A549 (cell line): ENCODE measurements around the gene GRAPL. TPM values are rescaled to one million over a fixed set of nuclear protein-coding genes. Genes with fewer than 3 reads are reported as not detected.
"Not testable (repeated sequence)": the region's sequence is repeated elsewhere in the genome, so short reads cannot be mapped to it uniquely, and the experiment has no call there.

Source experiments
- ATAC-seq, 2 experiments: fragments of 200-7000 bp in 1 of 2; fragments of >200 bp in 1 of 2; cut with Nextera tagmentation in 1 of 2; cut with Tn5 transposase in 1 of 2; 3 replicates each; pipeline versions ENCODE4 v1.8.0 to v1.9.1; 2018 to 2020; ENCODE audit warnings: mild to moderate bottlenecking in 1 of 2, moderate library complexity in 1 of 2
- CTCF ChIA-PET: fragments of 300-600 bp; sonication (Branson Sonifier 250); formaldehyde crosslinking; extraction: SDS; loops from one replicate; lab custom pipeline; 2021; ENCODE audit warnings: antibody characterized with exemption, inconsistent platforms; lab: Yijun Ruan, JAX
- POLR2A ChIA-PET: fragments of 350-600 bp; formaldehyde crosslinking; extraction: SDS; loops from one replicate; lab custom pipeline; 2021; ENCODE audit warnings: antibody characterized with exemption, inconsistent platforms; lab: Yijun Ruan, JAX
- DNase-seq, 2 experiments: peaks; one replicate each; pipeline versions ENCODE4 v3.0.0 to v3.0.0-alpha.2; 2011 to 2016; ENCODE audit warnings: low read depth in 1 of 2, low spot score in 1 of 2
- FAIRE-seq: peaks from 2 replicates; lab custom pipeline; 2011; peaks lifted over from hg19 to GRCh38; lab: Jason Lieb, UNC
- H3K27ac ChIP-seq, 2 experiments: fragments of >200 bp; sonication (Bioruptor Twin); formaldehyde crosslinking; 3 replicates each; pipeline ENCODE4 v1.5.1; 2016 to 2017
- H3K4me1 ChIP-seq: fragments of >200 bp; sonication (Bioruptor Twin); formaldehyde crosslinking; 3 replicates; pipeline ENCODE4 v1.6.1; 2016
- H3K4me2 ChIP-seq: fragments of >200 bp; sonication (Bioruptor Twin); formaldehyde crosslinking; 3 replicates; pipeline ENCODE4 v1.6.1; 2016
- H3K4me3 ChIP-seq: fragments of >200 bp; sonication (Bioruptor Twin); formaldehyde crosslinking; 3 replicates; pipeline ENCODE4 v1.5.1; 2016
- H3K9me3 ChIP-seq: fragments of >200 bp; sonication (Bioruptor Twin); formaldehyde crosslinking; 3 replicates; pipeline ENCODE4 v1.6.1; 2016
- FOSB ChIP-seq: fragments of 250-450 bp; sonication (Bioruptor Pico); IDR thresholded peaks from 2 replicates; pipeline ENCODE4 v1.5.0; 2020; ENCODE audit warnings: mild to moderate bottlenecking, moderate library complexity
- FOSL2 ChIP-seq, 2 experiments: fragments of 450-650 bp in 1 of 2; fragments of >200 bp in 1 of 2; sonication (Bioruptor Twin) in 1 of 2; formaldehyde crosslinking; IDR thresholded peaks; 2 replicates each; pipeline versions ENCODE4 v1.5.0 to v1.6.1; 2016 to 2020; ENCODE audit warnings: mild to moderate bottlenecking in 1 of 2, moderate library complexity in 1 of 2
- HOXA7 ChIP-seq: fragments of 250-450 bp; sonication (Bioruptor Pico); IDR thresholded peaks from 2 replicates; pipeline ENCODE4 v1.5.0; 2020; ENCODE audit warnings: mild to moderate bottlenecking, moderate library complexity
- HOXB5 ChIP-seq: fragments of 250-450 bp; sonication (Bioruptor Pico); IDR thresholded peaks from 2 replicates; pipeline ENCODE4 v1.5.0; 2020; ENCODE audit warnings: mild to moderate bottlenecking, moderate library complexity
- JUN ChIP-seq, 2 experiments: fragments of >200 bp; sonication (Bioruptor Twin); formaldehyde crosslinking; IDR thresholded peaks; 2 replicates in 1 of 2; 3 replicates in 1 of 2; pipeline ENCODE4 v1.6.1; 2016 to 2017
- RAD21 ChIP-seq, 2 experiments: fragments of >200 bp in 1 of 2; sonication (Bioruptor Twin) in 1 of 2; formaldehyde crosslinking in 1 of 2; IDR thresholded peaks in 1 of 2; conservative IDR thresholded peaks in 1 of 2; 2 replicates in 1 of 2; 3 replicates in 1 of 2; pipeline ENCODE4 v1.6.1; 2012 to 2018; ENCODE audit warnings: inconsistent platforms in 1 of 2
- RARB ChIP-seq: fragments of 250-450 bp; sonication (Bioruptor Pico); IDR thresholded peaks from 2 replicates; pipeline ENCODE4 v1.8.0; 2021; ENCODE audit warnings: mild to moderate bottlenecking, moderate library complexity
- SMC3 ChIP-seq: fragments of >200 bp; sonication (Bioruptor Twin); formaldehyde crosslinking; IDR thresholded peaks from 3 replicates; pipeline ENCODE4 v1.6.1; 2018; ENCODE audit warnings: inconsistent platforms
- TFCP2L1 ChIP-seq: fragments of 250-450 bp; sonication (Bioruptor Pico); IDR thresholded peaks from 2 replicates; pipeline ENCODE4 v1.5.0; 2021; ENCODE audit warnings: mild to moderate bottlenecking
- TP53 ChIP-seq: fragments of 250-450 bp; sonication (Bioruptor Pico); IDR thresholded peaks from 2 replicates; pipeline ENCODE4 v1.5.0; 2021; ENCODE audit warnings: mild to moderate bottlenecking, moderate library complexity
- WGBS: methylation state at CpG from one replicate; pipeline ENCODE4 v1.1.6; 2017; ENCODE audit errors: missing lambda C conversion rate; 5-methylcytosine and 5-hydroxymethylcytosine counted together
- polyA plus RNA-seq, 4 experiments: library from polyadenylated mRNA; depleted of rRNA in 3 of 4; stranded (reverse); fragments of >200 nt; fragmentation: RNase III in 1 of 4; extraction: RNeasy Plus Mini Kit Qiagen cat#74134 plus additional on column Dnase treatment in 1 of 4; gene quantifications; 2 replicates in 3 of 4; 3 replicates in 1 of 4; pipeline ENCODE4 v1.2.3, GENCODE V29; 2011 to 2017
- TF ChIP-seq, protein P1 (sequence below): IDR thresholded peaks from 2 replicates; pipeline ENCODE4 v1.6.1; 2012; ENCODE audit warnings: low read depth, borderline replicate concordance
- TF ChIP-seq, protein P2 (sequence below): fragments of >200 bp; sonication (Bioruptor Twin); formaldehyde crosslinking; IDR thresholded peaks from 3 replicates; pipeline ENCODE4 v1.5.1; 2016
- TF ChIP-seq, protein P3 (sequence below): fragments of 250-450 bp; sonication (Bioruptor Pico); IDR thresholded peaks from 2 replicates; pipeline ENCODE4 v1.5.0; 2021; ENCODE audit warnings: mild to moderate bottlenecking, moderate library complexity, borderline replicate concordance
- TF ChIP-seq, protein P4 (sequence below): fragments of 200-600 bp; sonication (generic); IDR thresholded peaks from 2 replicates; pipeline ENCODE4 v1.6.1; 2016; ENCODE audit warnings: antibody characterized with exemption, mild to moderate bottlenecking, moderate library complexity
- TF ChIP-seq, protein P5 (sequence below): fragments of >200 bp; sonication (Bioruptor Twin); formaldehyde crosslinking; IDR thresholded peaks from 3 replicates; pipeline ENCODE4 v1.6.1; 2016
- TF ChIP-seq, protein P6 (sequence below): IDR thresholded peaks from 2 replicates; pipeline ENCODE4 v1.6.1; 2012

GRAPL gene
- polyA plus RNA-seq, 2 of the 4 experiments (the other 2 are of a cell fraction): 0.09 to 0.25 TPM

DNA sequence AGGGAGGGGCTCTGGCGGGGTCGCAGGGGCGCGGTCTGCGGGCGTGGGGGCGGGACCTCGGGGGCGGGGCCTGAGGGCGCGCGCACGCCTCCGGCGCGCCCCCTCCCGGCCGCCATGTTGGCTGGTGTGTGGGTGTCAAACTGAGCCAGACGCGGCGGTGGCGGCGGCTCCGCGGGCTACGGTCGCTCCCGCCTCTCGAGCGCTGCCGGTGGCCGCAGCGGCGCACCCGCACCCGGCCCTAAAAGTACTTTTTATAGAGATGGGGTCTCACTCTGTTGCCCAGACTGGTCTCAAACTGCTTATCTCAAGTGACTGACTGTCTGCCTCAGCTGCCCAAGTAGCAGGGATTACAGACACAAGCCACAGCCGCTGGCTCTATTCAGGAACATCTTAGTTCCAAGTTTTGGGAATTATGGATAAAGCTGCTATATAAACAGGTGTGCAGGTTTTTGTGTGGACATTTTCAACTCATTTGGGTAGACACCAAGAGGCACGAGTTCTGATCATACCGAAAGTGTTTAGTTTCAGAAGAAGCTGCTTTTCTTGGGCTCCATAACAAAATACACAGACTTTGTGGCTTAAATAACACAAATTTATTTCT lies 16.2 kb upstream of the GRAPL start:
- Histone ChIP-seq H3K4me3 (peak overlapping the region; percentile 43), H3K27ac (peak overlapping the region; percentile 70 to 91), H3K4me2 (peak overlapping the region; percentile 68)
- TF ChIP-seq RAD21 (conservative IDR thresholded peaks at IDR 0.05 in 1 of 2, IDR thresholded peaks at IDR 0.05 in 1 of 2): peak in 1 of 2 experiments; percentile 55; a peak in 3 of 5 replicates
- TF ChIP-seq HOXB5: peak; percentile 49; the same call in 1 of the 2 replicates
- peak; percentile 64 for TF ChIP-seq SMC3
- peak in 1 of 2 experiments; percentile 56; a peak in 2 of 5 replicates for TF ChIP-seq JUN (IDR thresholded peaks at IDR 0.05)
- TF ChIP-seq, protein P1, sequence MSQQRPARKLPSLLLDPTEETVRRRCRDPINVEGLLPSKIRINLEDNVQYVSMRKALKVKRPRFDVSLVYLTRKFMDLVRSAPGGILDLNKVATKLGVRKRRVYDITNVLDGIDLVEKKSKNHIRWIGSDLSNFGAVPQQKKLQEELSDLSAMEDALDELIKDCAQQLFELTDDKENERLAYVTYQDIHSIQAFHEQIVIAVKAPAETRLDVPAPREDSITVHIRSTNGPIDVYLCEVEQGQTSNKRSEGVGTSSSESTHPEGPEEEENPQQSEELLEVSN: 0 out of 2 replicates have a peak, but pooled peaks have one; percentile 22
- 0 out of 2 replicates have a peak, but pooled peaks have one; percentile 42 for TF ChIP-seq FOSB (CRISPR knock-in tag)
- TF ChIP-seq, protein P2, sequence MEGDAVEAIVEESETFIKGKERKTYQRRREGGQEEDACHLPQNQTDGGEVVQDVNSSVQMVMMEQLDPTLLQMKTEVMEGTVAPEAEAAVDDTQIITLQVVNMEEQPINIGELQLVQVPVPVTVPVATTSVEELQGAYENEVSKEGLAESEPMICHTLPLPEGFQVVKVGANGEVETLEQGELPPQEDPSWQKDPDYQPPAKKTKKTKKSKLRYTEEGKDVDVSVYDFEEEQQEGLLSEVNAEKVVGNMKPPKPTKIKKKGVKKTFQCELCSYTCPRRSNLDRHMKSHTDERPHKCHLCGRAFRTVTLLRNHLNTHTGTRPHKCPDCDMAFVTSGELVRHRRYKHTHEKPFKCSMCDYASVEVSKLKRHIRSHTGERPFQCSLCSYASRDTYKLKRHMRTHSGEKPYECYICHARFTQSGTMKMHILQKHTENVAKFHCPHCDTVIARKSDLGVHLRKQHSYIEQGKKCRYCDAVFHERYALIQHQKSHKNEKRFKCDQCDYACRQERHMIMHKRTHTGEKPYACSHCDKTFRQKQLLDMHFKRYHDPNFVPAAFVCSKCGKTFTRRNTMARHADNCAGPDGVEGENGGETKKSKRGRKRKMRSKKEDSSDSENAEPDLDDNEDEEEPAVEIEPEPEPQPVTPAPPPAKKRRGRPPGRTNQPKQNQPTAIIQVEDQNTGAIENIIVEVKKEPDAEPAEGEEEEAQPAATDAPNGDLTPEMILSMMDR: peak; percentile 38; the same call in 2 of the 3 replicates
- TF ChIP-seq, protein P3, sequence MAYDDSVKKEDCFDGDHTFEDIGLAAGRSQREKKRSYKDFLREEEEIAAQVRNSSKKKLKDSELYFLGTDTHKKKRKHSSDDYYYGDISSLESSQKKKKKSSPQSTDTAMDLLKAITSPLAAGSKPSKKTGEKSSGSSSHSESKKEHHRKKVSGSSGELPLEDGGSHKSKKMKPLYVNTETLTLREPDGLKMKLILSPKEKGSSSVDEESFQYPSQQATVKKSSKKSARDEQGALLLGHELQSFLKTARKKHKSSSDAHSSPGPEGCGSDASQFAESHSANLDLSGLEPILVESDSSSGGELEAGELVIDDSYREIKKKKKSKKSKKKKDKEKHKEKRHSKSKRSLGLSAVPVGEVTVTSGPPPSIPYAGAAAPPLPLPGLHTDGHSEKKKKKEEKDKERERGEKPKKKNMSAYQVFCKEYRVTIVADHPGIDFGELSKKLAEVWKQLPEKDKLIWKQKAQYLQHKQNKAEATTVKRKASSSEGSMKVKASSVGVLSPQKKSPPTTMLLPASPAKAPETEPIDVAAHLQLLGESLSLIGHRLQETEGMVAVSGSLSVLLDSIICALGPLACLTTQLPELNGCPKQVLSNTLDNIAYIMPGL: peak; percentile 41; the same call in 1 of the 2 replicates
- peak; percentile 65; the same call in 1 of the 2 replicates for TF ChIP-seq TP53 (CRISPR knock-in tag)
- FAIRE-seq, H3K4me1 ChIP-seq, POLR2A ChIA-PET, CTCF ChIA-PET, H3K9me3 ChIP-seq: not testable (repeated sequence)
- ATAC-seq (peak; percentile 73 to 87), DNase-seq (peak in 1 of 2 experiments; percentile 72)
- 0% methylated on average over 3 of the region's 39 CpGs for WGBS

DNA sequence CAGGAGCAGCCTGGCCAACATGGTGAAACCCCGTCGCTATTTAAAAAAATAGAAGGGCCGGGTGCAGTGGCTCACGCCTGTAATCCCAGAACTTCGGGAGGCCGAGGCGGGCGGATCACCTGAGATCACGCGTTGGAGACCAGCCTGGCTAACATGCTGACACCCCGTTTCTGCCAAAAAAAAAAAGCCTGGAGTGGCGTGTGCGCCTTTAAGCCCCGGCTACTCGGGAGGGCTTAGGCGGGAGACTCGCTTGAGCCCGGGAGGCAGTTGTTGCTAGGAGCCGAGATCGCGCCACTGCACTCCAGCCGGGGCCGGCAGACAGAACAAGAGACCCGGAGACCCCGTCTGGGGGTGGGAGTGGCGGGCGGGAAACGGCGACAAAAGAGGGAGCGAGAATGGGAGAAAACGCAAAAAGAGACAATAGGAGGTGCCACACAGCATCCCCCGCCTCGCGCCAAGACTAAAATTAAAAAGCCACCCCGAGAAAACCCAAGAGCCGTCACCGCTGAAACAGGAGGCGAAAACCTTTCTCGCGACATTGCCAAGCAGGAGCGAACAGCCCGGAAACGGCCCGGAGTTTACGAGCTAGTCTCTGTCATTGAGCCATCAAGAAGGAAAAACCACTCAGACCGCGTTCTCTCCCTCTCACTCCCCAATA lies 15.5 kb upstream of the GRAPL start:
- peak overlapping the region; percentile 43 for H3K4me3 ChIP-seq
- 1% methylated on average over 35 of the region's 47 CpGs for WGBS
- POLR2A ChIA-PET; H3K9me3 ChIP-seq; FAIRE-seq; H3K4me1 ChIP-seq; CTCF ChIA-PET; TF ChIP-seq FOSL2 (IDR thresholded peaks at IDR 0.05): not testable (repeated sequence)
- DNase-seq: peak in 1 of 2 experiments; percentile 64
- peak overlapping the region; percentile 72 to 76 for H3K27ac ChIP-seq
- TF ChIP-seq TP53 (CRISPR knock-in tag) (peak; percentile 97), FOSB (CRISPR knock-in tag) (peak; percentile 99), TFCP2L1 (peak; percentile 99), FOSL2 (CRISPR knock-in tag; IDR thresholded peaks at IDR 0.05) (peak; percentile 64), JUN (IDR thresholded peaks at IDR 0.05) (peak in 1 of 2 experiments; percentile 43; a peak in 2 of 5 replicates), RARB (CRISPR knock-in tag) (peak; percentile 95), HOXB5 (peak; percentile 74; the same call in 1 of the 2 replicates), HOXA7 (CRISPR knock-in tag) (peak; percentile 98)
- TF ChIP-seq, protein P4, sequence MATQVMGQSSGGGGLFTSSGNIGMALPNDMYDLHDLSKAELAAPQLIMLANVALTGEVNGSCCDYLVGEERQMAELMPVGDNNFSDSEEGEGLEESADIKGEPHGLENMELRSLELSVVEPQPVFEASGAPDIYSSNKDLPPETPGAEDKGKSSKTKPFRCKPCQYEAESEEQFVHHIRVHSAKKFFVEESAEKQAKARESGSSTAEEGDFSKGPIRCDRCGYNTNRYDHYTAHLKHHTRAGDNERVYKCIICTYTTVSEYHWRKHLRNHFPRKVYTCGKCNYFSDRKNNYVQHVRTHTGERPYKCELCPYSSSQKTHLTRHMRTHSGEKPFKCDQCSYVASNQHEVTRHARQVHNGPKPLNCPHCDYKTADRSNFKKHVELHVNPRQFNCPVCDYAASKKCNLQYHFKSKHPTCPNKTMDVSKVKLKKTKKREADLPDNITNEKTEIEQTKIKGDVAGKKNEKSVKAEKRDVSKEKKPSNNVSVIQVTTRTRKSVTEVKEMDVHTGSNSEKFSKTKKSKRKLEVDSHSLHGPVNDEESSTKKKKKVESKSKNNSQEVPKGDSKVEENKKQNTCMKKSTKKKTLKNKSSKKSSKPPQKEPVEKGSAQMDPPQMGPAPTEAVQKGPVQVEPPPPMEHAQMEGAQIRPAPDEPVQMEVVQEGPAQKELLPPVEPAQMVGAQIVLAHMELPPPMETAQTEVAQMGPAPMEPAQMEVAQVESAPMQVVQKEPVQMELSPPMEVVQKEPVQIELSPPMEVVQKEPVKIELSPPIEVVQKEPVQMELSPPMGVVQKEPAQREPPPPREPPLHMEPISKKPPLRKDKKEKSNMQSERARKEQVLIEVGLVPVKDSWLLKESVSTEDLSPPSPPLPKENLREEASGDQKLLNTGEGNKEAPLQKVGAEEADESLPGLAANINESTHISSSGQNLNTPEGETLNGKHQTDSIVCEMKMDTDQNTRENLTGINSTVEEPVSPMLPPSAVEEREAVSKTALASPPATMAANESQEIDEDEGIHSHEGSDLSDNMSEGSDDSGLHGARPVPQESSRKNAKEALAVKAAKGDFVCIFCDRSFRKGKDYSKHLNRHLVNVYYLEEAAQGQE: peak; percentile 42; the same call in 1 of the 2 replicates
- TF ChIP-seq, protein P5, sequence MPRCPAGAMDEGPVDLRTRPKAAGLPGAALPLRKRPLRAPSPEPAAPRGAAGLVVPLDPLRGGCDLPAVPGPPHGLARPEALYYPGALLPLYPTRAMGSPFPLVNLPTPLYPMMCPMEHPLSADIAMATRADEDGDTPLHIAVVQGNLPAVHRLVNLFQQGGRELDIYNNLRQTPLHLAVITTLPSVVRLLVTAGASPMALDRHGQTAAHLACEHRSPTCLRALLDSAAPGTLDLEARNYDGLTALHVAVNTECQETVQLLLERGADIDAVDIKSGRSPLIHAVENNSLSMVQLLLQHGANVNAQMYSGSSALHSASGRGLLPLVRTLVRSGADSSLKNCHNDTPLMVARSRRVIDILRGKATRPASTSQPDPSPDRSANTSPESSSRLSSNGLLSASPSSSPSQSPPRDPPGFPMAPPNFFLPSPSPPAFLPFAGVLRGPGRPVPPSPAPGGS: peak; percentile 62; the same call in 1 of the 3 replicates
- TF ChIP-seq, protein P6, sequence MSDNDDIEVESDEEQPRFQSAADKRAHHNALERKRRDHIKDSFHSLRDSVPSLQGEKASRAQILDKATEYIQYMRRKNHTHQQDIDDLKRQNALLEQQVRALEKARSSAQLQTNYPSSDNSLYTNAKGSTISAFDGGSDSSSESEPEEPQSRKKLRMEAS: 0 out of 2 replicates have a peak, but pooled peaks have one; percentile 12
- ATAC-seq: peak in 1 of 2 experiments; percentile 62; a peak in 3 of 6 replicates
- peak overlapping the region; percentile 68 for H3K4me2 ChIP-seq
